Vagina (tissue), 2 donors: ENCODE measurements around the gene TDRD5.

Source experiments
- POLR2A ChIP-seq, 2 donors: fragments of 450-650 bp; IDR thresholded peaks; one replicate each; pipeline ENCODE4 v1.6.1; 2017; ENCODE audit warnings: antibody characterized with exemption in 2 of 2, mild to moderate bottlenecking in 2 of 2, moderate library complexity in 2 of 2
- POLR2AphosphoS5 ChIP-seq, 2 donors: sonication (generic); formaldehyde crosslinking; IDR thresholded peaks; one replicate each; pipeline ENCODE4 v1.9.0; 2017; ENCODE audit warnings: antibody characterized with exemption in 2 of 2, mild to moderate bottlenecking in 2 of 2, low read depth in 1 of 2; ENCODE audit not compliant: insufficient read depth in 1 of 2
- TF ChIP-seq, protein P1 (sequence below), 3 experiments: fragments of 450-650 bp in 2 of 3; fragments of 200-600 bp in 1 of 3; sonication (generic) in 1 of 3; IDR thresholded peaks; one replicate each; pipeline ENCODE4 v1.5.1; 2017 to 2019; ENCODE audit warnings: antibody characterized with exemption in 3 of 3, mild to moderate bottlenecking in 2 of 3, moderate library complexity in 2 of 3

DNA sequence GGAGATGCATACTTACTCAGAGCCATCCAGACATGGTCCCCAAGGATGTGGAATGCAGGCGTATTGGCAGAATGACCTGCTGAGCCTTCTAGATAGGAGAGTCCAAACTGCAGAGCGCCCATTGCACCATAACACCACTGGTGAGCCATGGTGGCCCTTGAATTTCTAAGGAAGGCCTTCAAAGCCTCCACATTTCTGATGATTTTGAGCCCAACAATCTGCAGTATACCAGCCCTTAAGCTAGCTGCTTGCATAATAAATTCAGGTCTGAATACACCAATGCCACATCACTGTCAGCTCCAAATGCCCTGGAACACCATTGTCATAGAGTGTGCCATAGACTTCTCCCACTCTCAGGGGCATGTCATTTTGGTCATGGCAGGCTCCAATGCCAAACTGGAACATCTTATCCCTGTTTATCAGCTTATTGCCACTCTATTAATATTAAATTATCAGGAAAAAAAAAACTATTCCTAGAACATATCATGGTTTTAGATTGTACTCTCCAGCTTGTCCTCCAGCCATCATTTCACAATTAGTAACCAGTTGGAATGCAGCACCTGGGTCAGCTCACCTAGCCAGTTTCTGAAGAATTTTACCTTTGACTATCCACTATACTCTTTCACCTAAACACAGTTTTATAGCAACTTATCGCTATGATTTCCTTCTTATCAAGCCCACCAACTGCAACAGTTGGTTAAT is 42.8 kb upstream of the TDRD5 start:
- TF ChIP-seq, protein P1, sequence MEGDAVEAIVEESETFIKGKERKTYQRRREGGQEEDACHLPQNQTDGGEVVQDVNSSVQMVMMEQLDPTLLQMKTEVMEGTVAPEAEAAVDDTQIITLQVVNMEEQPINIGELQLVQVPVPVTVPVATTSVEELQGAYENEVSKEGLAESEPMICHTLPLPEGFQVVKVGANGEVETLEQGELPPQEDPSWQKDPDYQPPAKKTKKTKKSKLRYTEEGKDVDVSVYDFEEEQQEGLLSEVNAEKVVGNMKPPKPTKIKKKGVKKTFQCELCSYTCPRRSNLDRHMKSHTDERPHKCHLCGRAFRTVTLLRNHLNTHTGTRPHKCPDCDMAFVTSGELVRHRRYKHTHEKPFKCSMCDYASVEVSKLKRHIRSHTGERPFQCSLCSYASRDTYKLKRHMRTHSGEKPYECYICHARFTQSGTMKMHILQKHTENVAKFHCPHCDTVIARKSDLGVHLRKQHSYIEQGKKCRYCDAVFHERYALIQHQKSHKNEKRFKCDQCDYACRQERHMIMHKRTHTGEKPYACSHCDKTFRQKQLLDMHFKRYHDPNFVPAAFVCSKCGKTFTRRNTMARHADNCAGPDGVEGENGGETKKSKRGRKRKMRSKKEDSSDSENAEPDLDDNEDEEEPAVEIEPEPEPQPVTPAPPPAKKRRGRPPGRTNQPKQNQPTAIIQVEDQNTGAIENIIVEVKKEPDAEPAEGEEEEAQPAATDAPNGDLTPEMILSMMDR (IDR thresholded peaks at IDR 0.05) = no peak
- TF ChIP-seq POLR2AphosphoS5 (IDR thresholded peaks at IDR 0.05; ENCODE audit: insufficient read depth in 1 of 2, low read depth in 1 of 2) (no peak), POLR2A (IDR thresholded peaks at IDR 0.05) (no peak)
